Sigmoid colon (tissue), 7 donors: ENCODE measurements around the gene ERP27. TPM values are rescaled to one million over a fixed set of nuclear protein-coding genes. Genes with fewer than 3 reads are reported as not detected.
A peak's percentile ranks its signal among the peaks of the same experiment; 100 is the strongest.

ENCODE experiments used
- DNase-seq: peaks from one replicate; pipeline ENCODE4 v3.0.0-alpha.2; 2019
- H3K27ac ChIP-seq, 4 donors: fragments of 200-600 bp; sonication (generic); one replicate each; pipeline ENCODE4 v1.5.1; 2016 to 2019; ENCODE audit warnings: mild to moderate bottlenecking in 1 of 4
- H3K27me3 ChIP-seq, 3 donors: fragments of 200-600 bp; sonication (generic); one replicate each; pipeline ENCODE4 v1.5.1; 2019; ENCODE audit warnings: mild to moderate bottlenecking in 1 of 3
- H3K36me3 ChIP-seq, 4 donors: fragments of 200-600 bp; sonication (generic); one replicate each; pipeline ENCODE4 v1.5.1; 2016 to 2019
- H3K4me1 ChIP-seq, 4 donors: fragments of 200-600 bp; sonication (generic); one replicate each; pipeline ENCODE4 v1.5.1; 2017 to 2019
- H3K4me3 ChIP-seq, 4 donors: fragments of 200-600 bp; sonication (generic); one replicate each; pipeline ENCODE4 v1.5.1; 2017 to 2019; ENCODE audit warnings: mild to moderate bottlenecking in 2 of 4, moderate library complexity in 1 of 4
- H3K9me3 ChIP-seq, 4 donors: fragments of 200-600 bp in 3 of 4; sonication (generic) in 3 of 4; one replicate each; pipeline versions ENCODE4 v1.5.1 to v1.6.1; 2013 to 2019
- EP300 ChIP-seq, 4 donors: sonication (generic); formaldehyde crosslinking; IDR thresholded peaks; one replicate each; pipeline ENCODE4 v1.6.1; 2017; ENCODE audit warnings: antibody characterized with exemption in 4 of 4
- POLR2A ChIP-seq, 2 donors: fragments of 450-650 bp; IDR thresholded peaks; one replicate each; pipeline ENCODE4 v1.6.1; 2016; ENCODE audit warnings: antibody characterized with exemption in 2 of 2, mild to moderate bottlenecking in 2 of 2, moderate library complexity in 2 of 2
- POLR2AphosphoS5 ChIP-seq, 4 donors: sonication (generic); formaldehyde crosslinking; IDR thresholded peaks; one replicate each; pipeline ENCODE4 v1.6.1; 2017; ENCODE audit warnings: antibody characterized with exemption in 4 of 4
- WGBS, 2 donors: extraction: QIAGEN DNeasy Blood & Tissue Kit; methylation state at CpG; one replicate each; pipeline ENCODE4 v1.1.7; 2013; 5-methylcytosine and 5-hydroxymethylcytosine counted together
- intact Hi-C: fragments of 100-400 bp; cut with DNase I; formaldehyde crosslinking; loops from one replicate; pipeline ENCODE4 v1.15.1; 2023
- polyA plus RNA-seq, 3 donors: library from polyadenylated mRNA; stranded (reverse); fragments of 200-250 nt; gene quantifications; one replicate each; pipeline ENCODE4 v1.2.3, GENCODE V29; 2013
- total RNA-seq, 4 donors: library from RNA; depleted of rRNA; stranded (reverse); fragments of >200 nt; gene quantifications; one replicate each; pipeline ENCODE4 v1.1.0, GENCODE V29; 2016
- TF ChIP-seq, protein P1 (sequence below), 4 experiments: fragments of 450-650 bp in 3 of 4; fragments of 200-600 bp in 1 of 4; IDR thresholded peaks; one replicate each; pipeline ENCODE4 v1.5.1; 2016 to 2019; ENCODE audit warnings: antibody characterized with exemption in 4 of 4, mild to moderate bottlenecking in 3 of 4, moderate library complexity in 2 of 4
- donor health status: healthy with polysubstance abuse.
- donor health status: Bipolar disorder and iron deficiency.
- donor health status: healthy.

The ERP27 gene
- total and polyA plus RNA-seq, 7 donors = 0.23 to 2.3 (median 0.60) TPM; not detected in 4

DNA sequence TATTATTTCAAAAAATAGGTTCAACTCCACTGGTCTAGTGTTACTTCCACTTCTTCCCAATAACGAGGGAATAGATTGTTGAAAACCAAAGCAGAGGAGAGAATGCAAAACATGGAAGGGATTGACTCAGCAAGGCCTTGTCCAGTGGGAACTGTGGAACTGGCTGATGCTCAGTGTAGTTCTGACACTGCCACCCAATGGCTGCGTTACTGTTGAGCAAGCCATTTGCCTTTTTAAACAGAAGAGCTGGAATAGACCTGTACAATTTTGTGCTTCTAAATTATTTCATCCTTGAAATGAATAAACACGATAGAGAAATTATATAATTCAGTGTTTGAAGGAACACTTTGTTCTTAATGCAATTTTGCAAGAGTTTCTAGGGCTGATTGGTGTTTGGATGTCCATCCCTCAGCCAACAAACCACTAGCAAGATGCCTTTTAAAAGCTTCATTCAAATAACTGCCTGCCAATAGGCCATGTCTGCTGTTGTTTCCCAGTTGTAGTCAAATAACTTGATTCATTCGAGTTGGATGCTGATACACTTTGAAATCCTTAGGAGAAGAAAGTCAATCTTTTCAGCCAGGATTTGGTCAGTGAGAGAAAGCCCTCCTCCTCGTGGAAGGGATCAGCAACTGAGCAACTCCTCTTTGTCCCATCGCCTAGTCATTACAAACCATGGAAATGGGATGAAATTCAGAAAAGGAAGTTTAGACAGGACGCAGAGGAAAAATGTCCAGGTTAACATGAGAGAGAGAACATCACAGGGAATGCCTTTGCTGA is 45.4 kb downstream of the ERP27 start:
- TF ChIP-seq, protein P1, sequence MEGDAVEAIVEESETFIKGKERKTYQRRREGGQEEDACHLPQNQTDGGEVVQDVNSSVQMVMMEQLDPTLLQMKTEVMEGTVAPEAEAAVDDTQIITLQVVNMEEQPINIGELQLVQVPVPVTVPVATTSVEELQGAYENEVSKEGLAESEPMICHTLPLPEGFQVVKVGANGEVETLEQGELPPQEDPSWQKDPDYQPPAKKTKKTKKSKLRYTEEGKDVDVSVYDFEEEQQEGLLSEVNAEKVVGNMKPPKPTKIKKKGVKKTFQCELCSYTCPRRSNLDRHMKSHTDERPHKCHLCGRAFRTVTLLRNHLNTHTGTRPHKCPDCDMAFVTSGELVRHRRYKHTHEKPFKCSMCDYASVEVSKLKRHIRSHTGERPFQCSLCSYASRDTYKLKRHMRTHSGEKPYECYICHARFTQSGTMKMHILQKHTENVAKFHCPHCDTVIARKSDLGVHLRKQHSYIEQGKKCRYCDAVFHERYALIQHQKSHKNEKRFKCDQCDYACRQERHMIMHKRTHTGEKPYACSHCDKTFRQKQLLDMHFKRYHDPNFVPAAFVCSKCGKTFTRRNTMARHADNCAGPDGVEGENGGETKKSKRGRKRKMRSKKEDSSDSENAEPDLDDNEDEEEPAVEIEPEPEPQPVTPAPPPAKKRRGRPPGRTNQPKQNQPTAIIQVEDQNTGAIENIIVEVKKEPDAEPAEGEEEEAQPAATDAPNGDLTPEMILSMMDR (IDR thresholded peaks at IDR 0.05) = no peak
- TF ChIP-seq POLR2AphosphoS5 (IDR thresholded peaks at IDR 0.05) = peak in 3 of 4 donors; percentile 18 to 42 (median 38)
- intact Hi-C loops = loop anchor here (2.0 kb wide), 1 partner anchor 50 kb away; the partner anchor contains the start of gene ART4
- Histone ChIP-seq H3K9me3 (no peaks in the 10 kb centered on the region), H3K4me1 (peaks cover 0 to 11% (median 8%) of the 10 kb centered on the region in 4 donors), H3K27ac (peak overlapping the region; percentile 55 to 73 (median 67)), H3K36me3 (no peaks in the 10 kb centered on the region), H3K4me3 (no peak overlapping the region), H3K27me3 (no peaks in the 10 kb centered on the region)
- 78 to 83% methylated on average over 7 of the region's 7 CpGs for WGBS, 2 donors
- DNase-seq = peak; percentile 92

DNA sequence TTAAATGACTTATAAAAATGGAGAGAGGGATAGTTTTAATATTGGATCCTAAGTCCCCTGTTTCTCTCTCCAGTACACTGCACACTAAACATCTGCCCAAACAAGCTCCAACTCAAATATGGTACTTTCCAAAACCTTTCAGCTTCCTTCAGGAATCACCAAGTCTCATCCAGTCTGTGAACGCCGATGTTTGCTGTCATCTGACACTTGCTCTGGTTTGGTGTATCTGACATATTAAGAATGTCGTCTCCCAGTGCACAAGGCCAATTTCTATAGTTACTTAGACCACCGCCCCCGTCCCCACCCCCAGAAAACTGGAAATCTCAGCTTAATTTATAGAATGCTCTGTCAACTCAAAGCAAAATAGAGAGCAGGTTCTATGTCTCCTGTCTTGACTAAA is 47.6 kb downstream of the ERP27 start:
- intact Hi-C loops = no loop called here
- Histone ChIP-seq H3K36me3 (no peaks in the 10 kb centered on the region), H3K4me3 (no peak overlapping the region), H3K27me3 (no peaks in the 10 kb centered on the region), H3K4me1 (peaks cover 0 to 9% (median 6%) of the 10 kb centered on the region in 4 donors), H3K27ac (no peak overlapping the region), H3K9me3 (no peaks in the 10 kb centered on the region)
- TF ChIP-seq POLR2AphosphoS5 (IDR thresholded peaks at IDR 0.05) (no peak), POLR2A (IDR thresholded peaks at IDR 0.05) (no peak), EP300 (IDR thresholded peaks at IDR 0.05) (no peak)
- TF ChIP-seq, protein P1 (IDR thresholded peaks at IDR 0.05) = no peak
- DNase-seq = no peak
- WGBS, 2 donors = 80 to 84% methylated on average over 5 of the region's 5 CpGs

DNA sequence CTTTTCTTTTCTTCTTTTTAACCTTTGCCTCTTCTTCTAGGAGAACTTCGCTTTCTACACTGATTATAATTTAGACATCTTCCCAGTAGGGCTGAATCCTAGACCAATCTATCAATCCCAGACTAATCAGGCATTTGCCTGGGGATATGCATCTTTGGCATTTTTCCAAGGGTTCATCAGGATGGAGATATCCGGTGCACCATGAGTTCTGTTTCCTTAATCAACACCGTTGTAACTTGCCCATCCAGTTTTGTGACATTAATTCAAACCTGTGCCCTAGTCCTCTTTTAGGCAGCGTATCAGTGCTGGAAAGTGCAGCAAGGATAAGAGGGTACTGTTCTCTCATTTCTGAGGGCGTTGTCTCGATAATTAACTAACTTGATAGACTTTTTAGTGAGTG is 52.1 kb downstream of the ERP27 start:
- peak overlapping the region in 2 of 4 donors; percentile 50 to 52 for H3K4me3 ChIP-seq

DNA sequence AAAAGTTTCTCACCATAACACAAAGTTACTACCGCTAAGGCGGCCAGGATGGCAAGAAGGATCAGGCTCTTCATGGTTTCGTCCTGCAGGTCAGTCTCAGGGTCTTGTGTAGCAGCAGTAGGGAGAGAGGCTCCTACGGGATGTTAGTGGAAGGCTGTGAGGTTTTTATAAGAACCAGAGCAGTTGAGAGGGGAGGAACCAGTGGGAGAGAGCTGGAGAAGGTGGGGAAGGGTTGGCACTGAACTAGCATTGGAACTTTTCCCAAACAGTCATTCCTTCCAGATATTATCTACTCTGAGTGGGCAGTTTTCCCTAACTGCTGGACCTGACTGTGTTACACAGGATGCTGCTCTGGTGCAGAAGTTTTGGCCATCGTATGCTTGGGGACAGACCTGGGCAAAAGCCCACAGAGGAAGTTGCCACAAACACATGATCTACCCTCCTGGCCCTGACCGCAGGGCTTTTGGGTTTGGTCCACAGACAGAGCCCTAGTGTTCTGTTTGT is 52.6 kb downstream of the ERP27 start, which contains the start of gene MGP:
Gene MGP, minus strand, starts transcription at position 137 of the 504 bp plus-strand sequence. Its CDS starts 63 bp downstream, at position 74.
- Histone ChIP-seq H3K36me3 (peaks cover 0 to 23% (median 5%) of the 10 kb centered on the region in 4 donors), H3K4me3 (peak within 1 kb of the TSS; percentile 34 to 52 (median 46)), H3K4me1 (peaks cover 0 to 16% (median 13%) of the 10 kb centered on the region in 4 donors), H3K9me3 (no peaks in the 10 kb centered on the region), H3K27me3 (no peaks in the 10 kb centered on the region), H3K27ac (peak within 1 kb of the TSS; percentile 82 to 87 (median 82))
- WGBS, 2 donors = 62 to 75% methylated on average over 6 of the region's 6 CpGs
- no peak for TF ChIP-seq EP300 (IDR thresholded peaks at IDR 0.05)
- TF ChIP-seq, protein P1 (IDR thresholded peaks at IDR 0.05) = no peak
- peak; percentile 82 for TF ChIP-seq POLR2A (IDR thresholded peaks at IDR 0.05)
- peak; percentile 78 to 94 (median 90) for TF ChIP-seq POLR2AphosphoS5 (IDR thresholded peaks at IDR 0.05)
- DNase-seq = peak; percentile 90
- intact Hi-C loops = loop anchor here (5.0 to 10.0 kb wide), 3 partner anchors 62 to 337 kb away; partner anchors contain the start of gene RERG

More for the DNA sequence above, 52.1 kb downstream of the ERP27 start:
- no peak for DNase-seq
- Histone ChIP-seq H3K4me1 (peaks cover 0 to 16% (median 13%) of the 10 kb centered on the region in 4 donors), H3K27me3 (no peaks in the 10 kb centered on the region), H3K9me3 (no peaks in the 10 kb centered on the region), H3K36me3 (peaks cover 0 to 18% (median 5%) of the 10 kb centered on the region in 4 donors), H3K27ac (peak overlapping the region; percentile 82 to 87 (median 82))
- WGBS, 2 donors = 42 to 72% methylated on average over 6 of the region's 6 CpGs
- no peak for TF ChIP-seq POLR2AphosphoS5 (IDR thresholded peaks at IDR 0.05)
- TF ChIP-seq EP300 (IDR thresholded peaks at IDR 0.05) = no peak
- no peak for TF ChIP-seq POLR2A (IDR thresholded peaks at IDR 0.05)
- TF ChIP-seq, protein P1 (IDR thresholded peaks at IDR 0.05) = no peak
- intact Hi-C loops = loop anchor here (5.0 to 10.0 kb wide), 3 partner anchors 61 to 336 kb away; partner anchors contain the start of gene RERG
